Thoracic aorta (tissue), 2 donors: ENCODE data around the gene WDR76. TPM values are rescaled to one million over a fixed set of nuclear protein-coding genes. Genes with fewer than 3 reads are reported as not detected.

Experiments
- ATAC-seq: fragments of 150-250 bp; one replicate; pipeline ENCODE4 v1.8.0; 2017; ENCODE audit warnings: low read depth; ENCODE audit not compliant: insufficient number of reproducible peaks, low FRiP score
- DNase-seq: peaks from one replicate; pipeline ENCODE4 v3.0.0-alpha.2; 2020; ENCODE audit warnings: low spot score
- H3K27ac ChIP-seq, 2 donors: fragments of 200-600 bp; sonication (generic); 1 replicate in 1 of 2; 2 replicates in 1 of 2; pipeline ENCODE4 v1.5.1; 2016; ENCODE audit warnings: mild to moderate bottlenecking in 2 of 2, moderate library complexity in 2 of 2
- H3K27me3 ChIP-seq: fragments of 200-600 bp; sonication (generic); replicated peaks from 2 replicates; pipeline ENCODE4 v1.6.0; 2016; ENCODE audit warnings: mild to moderate bottlenecking; ENCODE audit not compliant: insufficient read depth
- H3K36me3 ChIP-seq: fragments of 200-600 bp; sonication (generic); one replicate; pipeline ENCODE4 v1.5.1; 2016
- H3K4me1 ChIP-seq, 2 donors: fragments of 200-600 bp; sonication (generic); 1 replicate in 1 of 2; 2 replicates in 1 of 2; pipeline versions ENCODE4 v1.5.1 to v1.6.0; 2016; ENCODE audit warnings: low read depth in 2 of 2, mild to moderate bottlenecking in 1 of 2; ENCODE audit not compliant: control insufficient read depth in 1 of 2
- H3K4me3 ChIP-seq: fragments of 200-600 bp; sonication (generic); 2 replicates; pipeline ENCODE4 v1.5.1; 2016; ENCODE audit warnings: mild to moderate bottlenecking
- H3K9me3 ChIP-seq: fragments of 200-600 bp; sonication (generic); 2 replicates; pipeline ENCODE4 v1.5.1; 2016
- total RNA-seq, 2 donors: library from RNA; depleted of rRNA; stranded (reverse); fragments of >200 nt; gene quantifications; one replicate each; pipeline versions ENCODE4 v1.1.0 to v1.2.3, GENCODE V29; 2016
- TF ChIP-seq, protein P1 (sequence below): fragments of 200-600 bp; sonication (generic); IDR thresholded peaks from one replicate; pipeline ENCODE4 v1.5.1; 2019; ENCODE audit warnings: antibody characterized with exemption

Gene WDR76
- total RNA-seq: 1 to 10 TPM; 3.8 to 6.6 TPM

DNA sequence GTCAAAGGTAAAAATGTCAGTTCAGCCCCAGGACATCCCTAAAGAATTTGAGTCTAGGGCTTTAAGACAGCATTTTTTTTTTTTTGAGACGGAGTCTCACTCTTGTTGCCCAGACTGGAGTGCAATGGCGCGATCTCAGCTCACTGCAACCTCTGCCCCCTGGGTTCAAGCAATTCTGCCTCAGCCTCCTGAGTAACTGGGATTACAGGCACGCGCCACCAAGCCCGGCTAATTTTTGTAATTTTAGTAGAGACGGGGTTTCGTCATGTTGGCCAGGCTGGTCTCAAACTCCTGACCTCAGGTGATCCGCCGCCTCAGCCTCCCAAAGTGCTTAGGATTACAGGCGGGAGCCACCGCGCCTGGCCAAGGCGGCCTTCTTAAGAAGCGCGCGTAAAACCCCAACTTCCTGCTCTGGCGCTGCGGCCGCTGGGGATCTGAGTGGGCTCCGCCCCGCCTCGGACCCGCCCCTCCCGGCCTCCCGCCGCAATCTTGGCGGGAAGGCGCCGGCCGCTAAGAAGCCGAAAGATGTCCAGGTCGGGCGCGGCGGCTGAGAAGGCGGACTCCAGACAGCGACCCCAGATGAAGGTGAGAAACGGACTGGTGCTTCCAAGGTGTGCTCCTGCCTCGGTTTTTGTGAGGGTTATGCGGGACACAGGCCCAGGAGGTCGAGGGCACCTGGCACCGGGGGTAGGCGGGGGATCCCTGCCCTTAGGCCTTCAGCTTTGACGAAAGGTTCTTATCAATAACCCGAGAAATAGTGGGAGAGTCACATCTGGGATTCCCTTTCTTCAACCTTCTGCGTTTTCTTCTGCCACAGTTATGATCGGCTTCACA lies at the start of gene WDR76:
WDR76 (plus strand) TSS at position 495 of the 834 bp plus-strand sequence; CDS start at position 526, 31 bp downstream.
- Histone ChIP-seq H3K9me3 (no peaks in the 10 kb centered on the region), H3K4me3 (peak within 1 kb of the TSS; percentile 78), H3K27ac (peak within 1 kb of the TSS; percentile 56 to 71), H3K27me3 (no peaks in the 10 kb centered on the region), H3K36me3 (no peaks in the 10 kb centered on the region), H3K4me1 (peaks cover 30 to 43% of the 10 kb centered on the region in 2 donors)
- TF ChIP-seq, protein P1, sequence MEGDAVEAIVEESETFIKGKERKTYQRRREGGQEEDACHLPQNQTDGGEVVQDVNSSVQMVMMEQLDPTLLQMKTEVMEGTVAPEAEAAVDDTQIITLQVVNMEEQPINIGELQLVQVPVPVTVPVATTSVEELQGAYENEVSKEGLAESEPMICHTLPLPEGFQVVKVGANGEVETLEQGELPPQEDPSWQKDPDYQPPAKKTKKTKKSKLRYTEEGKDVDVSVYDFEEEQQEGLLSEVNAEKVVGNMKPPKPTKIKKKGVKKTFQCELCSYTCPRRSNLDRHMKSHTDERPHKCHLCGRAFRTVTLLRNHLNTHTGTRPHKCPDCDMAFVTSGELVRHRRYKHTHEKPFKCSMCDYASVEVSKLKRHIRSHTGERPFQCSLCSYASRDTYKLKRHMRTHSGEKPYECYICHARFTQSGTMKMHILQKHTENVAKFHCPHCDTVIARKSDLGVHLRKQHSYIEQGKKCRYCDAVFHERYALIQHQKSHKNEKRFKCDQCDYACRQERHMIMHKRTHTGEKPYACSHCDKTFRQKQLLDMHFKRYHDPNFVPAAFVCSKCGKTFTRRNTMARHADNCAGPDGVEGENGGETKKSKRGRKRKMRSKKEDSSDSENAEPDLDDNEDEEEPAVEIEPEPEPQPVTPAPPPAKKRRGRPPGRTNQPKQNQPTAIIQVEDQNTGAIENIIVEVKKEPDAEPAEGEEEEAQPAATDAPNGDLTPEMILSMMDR: no peak
- peak; percentile 51 for ATAC-seq
- DNase-seq: peak; percentile 32

DNA sequence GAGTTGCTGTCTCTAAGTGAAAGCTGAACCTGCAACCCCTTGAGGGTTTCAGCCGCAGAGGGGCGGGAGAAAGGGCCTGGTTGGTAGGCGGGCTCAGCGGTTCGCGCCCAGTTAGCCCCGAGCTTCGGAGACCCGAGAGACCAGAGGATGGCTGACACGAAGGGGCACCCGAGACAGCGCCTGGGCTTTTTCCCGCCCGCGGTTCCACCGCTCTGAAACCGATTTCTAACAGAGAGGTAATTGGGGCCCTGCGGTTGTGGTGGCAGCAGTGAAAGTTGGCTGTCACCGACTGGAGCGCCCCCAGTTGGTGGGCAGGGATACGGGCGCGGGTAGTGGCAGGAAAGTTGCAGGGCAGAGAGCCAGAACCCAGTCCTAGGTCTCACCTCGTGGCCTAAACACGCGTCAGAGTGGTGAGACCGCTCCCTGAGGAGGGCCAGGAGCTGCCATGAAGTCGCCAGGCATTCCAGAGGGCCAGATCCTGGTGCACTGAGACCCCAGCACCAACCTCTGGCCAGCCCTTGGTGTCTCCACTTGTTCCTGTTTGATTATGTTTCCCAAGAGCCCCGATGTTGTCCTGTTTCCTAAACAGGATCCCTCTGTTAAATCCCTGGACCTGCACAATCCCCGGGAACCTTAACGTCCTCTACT lies 49.4 kb upstream of the WDR76 start:
- peak; percentile 70 for ATAC-seq
- peak overlapping the region; percentile 81 for H3K4me3 ChIP-seq
- peaks cover 3 to 20% of the 10 kb centered on the region in 2 donors for H3K4me1 ChIP-seq
- no peaks in the 10 kb centered on the region for H3K9me3 ChIP-seq
- peak overlapping the region; percentile 85 to 91 for H3K27ac ChIP-seq
- H3K36me3 ChIP-seq: no peaks in the 10 kb centered on the region
- TF ChIP-seq, protein P1: peak; percentile 61
- H3K27me3 ChIP-seq: no peaks in the 10 kb centered on the region
- DNase-seq: no peak

DNA sequence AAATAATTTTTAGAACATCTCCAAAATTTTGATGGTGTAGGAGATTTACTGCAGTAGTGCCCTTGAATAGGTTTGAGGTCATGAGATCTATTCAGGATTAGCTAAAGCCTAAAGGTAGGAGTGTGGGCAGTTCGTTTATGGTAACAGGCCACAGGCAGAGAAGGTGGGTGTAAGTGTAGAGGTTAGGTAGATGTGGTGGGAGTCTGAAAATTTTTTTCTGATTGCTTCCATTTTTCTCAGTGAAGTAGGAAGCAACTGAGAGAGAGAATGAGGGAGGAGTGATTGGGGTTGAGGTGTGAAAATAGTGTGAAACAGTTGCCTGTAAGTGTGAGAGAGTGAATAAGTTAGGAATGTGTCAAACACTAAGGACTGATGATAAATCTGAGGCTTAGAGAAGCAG lies 47.8 kb upstream of the WDR76 start:
- no peak for DNase-seq
- TF ChIP-seq, protein P1: no peak
- Histone ChIP-seq H3K9me3 (no peaks in the 10 kb centered on the region), H3K4me3 (no peak overlapping the region), H3K27ac (no peak overlapping the region), H3K4me1 (peaks cover 3 to 20% of the 10 kb centered on the region in 2 donors), H3K27me3 (no peaks in the 10 kb centered on the region), H3K36me3 (no peaks in the 10 kb centered on the region)
- ATAC-seq: no peak

DNA sequence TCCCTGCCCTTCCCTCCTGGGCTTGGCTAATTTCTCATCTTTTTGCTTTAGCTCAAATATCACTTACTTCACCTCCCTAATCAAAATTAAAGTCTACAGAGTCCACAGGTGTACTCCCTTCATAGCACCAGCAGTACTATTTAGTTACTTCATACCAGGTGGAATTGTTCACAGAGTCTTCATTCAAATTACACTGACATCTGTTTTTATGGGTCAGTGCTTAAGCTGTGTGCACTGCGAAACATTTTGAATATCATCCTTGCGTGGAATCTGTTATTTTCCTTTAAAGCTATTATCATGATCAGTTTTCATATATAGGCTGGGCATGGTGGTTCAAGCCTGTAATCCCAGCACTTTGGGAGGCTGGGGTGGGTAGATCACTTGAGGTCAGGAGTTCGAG lies 37.4 kb upstream of the WDR76 start:
- TF ChIP-seq, protein P1: no peak
- H3K9me3 ChIP-seq: no peaks in the 10 kb centered on the region
- no peak overlapping the region for H3K4me3 ChIP-seq
- H3K4me1 ChIP-seq: peaks cover 11 to 15% of the 10 kb centered on the region in 2 donors
- no peaks in the 10 kb centered on the region for H3K27me3 ChIP-seq
- DNase-seq (no peak), ATAC-seq (no peak)
- no peak overlapping the region for H3K27ac ChIP-seq
- no peaks in the 10 kb centered on the region for H3K36me3 ChIP-seq
